Right atrium auricular region (tissue), 2 donors: ENCODE data around the gene RGMA. TPM values are rescaled to one million over a fixed set of nuclear protein-coding genes. Genes with fewer than 3 reads are reported as not detected.

ENCODE experiments used
- DNase-seq: peaks from one replicate; pipeline ENCODE4 v3.0.0-alpha.2; 2019; ENCODE audit warnings: low spot score
- H3K27ac ChIP-seq, 2 donors: fragments of 200-600 bp; sonication (generic); 1 replicate in 1 of 2; 2 replicates in 1 of 2; pipeline ENCODE4 v1.5.1; 2016 to 2019
- H3K27me3 ChIP-seq, 2 donors: fragments of 200-600 bp; sonication (generic); one replicate each; pipeline versions ENCODE4 v1.5.1 to v1.6.0; 2017 to 2019
- H3K36me3 ChIP-seq: fragments of 200-600 bp; sonication (generic); one replicate; pipeline ENCODE4 v1.5.1; 2016
- H3K4me1 ChIP-seq, 2 donors: fragments of 200-600 bp; sonication (generic); one replicate each; pipeline versions ENCODE4 v1.5.1 to v1.6.0; 2017 to 2019
- H3K4me3 ChIP-seq, 2 donors: fragments of 200-600 bp; sonication (generic); 1 replicate in 1 of 2; 2 replicates in 1 of 2; pipeline ENCODE4 v1.5.1; 2017 to 2019; ENCODE audit warnings: mild to moderate bottlenecking in 1 of 2, moderate library complexity in 1 of 2
- H3K9me3 ChIP-seq, 2 donors: fragments of 200-600 bp; sonication (generic); one replicate each; pipeline ENCODE4 v1.5.1; 2019
- CTCF ChIP-seq, 2 donors: fragments of 200-600 bp; sonication (generic); IDR thresholded peaks; one replicate each; pipeline ENCODE4 v1.5.1; 2019; ENCODE audit warnings: antibody characterized with exemption in 2 of 2
- total RNA-seq, 2 donors: library from RNA; depleted of rRNA; stranded (reverse); fragments of >200 nt; gene quantifications; one replicate each; pipeline ENCODE4 v1.1.0, GENCODE V29; 2016

RGMA gene
- total RNA-seq, 2 donors from 2014 or later, result 7.2 to 9.9 TPM

GRCh38 chr15:93019971-93020370 is 69.0 kb downstream of the RGMA start:
- peaks cover 86% of the 10 kb centered on the region for H3K36me3 ChIP-seq
- no peak for DNase-seq
- H3K4me1 ChIP-seq, result peaks cover 0 to 6% of the 10 kb centered on the region in 2 donors
- H3K27me3 ChIP-seq, result no peaks in the 10 kb centered on the region
- no peak overlapping the region for H3K27ac ChIP-seq
- H3K9me3 ChIP-seq, result no peaks in the 10 kb centered on the region
- no peak for TF ChIP-seq CTCF (IDR thresholded peaks at IDR 0.05)
- H3K4me3 ChIP-seq, result no peak overlapping the region

- Histone ChIP-seq H3K27me3 (no peaks in the 10 kb centered on the region), H3K27ac (no peak overlapping the region), H3K36me3 (peaks cover 86% of the 10 kb centered on the region), H3K9me3 (no peaks in the 10 kb centered on the region), H3K4me1 (no peaks in the 10 kb centered on the region), H3K4me3 (no peak overlapping the region)
- DNase-seq, result no peak
- no peak for TF ChIP-seq CTCF (IDR thresholded peaks at IDR 0.05)
Observed at GRCh38 chr15:93019090-93019489, 69.9 kb downstream of the RGMA start.

GRCh38 chr15:93018574-93018973 is 70.4 kb downstream of the RGMA start:
- Histone ChIP-seq H3K27ac (peak overlapping the region in 1 of 2 donors; percentile 9), H3K4me1 (no peaks in the 10 kb centered on the region), H3K4me3 (no peak overlapping the region), H3K9me3 (no peaks in the 10 kb centered on the region), H3K36me3 (peaks cover 87% of the 10 kb centered on the region), H3K27me3 (no peaks in the 10 kb centered on the region)
- no peak for TF ChIP-seq CTCF (IDR thresholded peaks at IDR 0.05)
- DNase-seq, result no peak

GRCh38 chr15:93017526-93017925 is 71.5 kb downstream of the RGMA start:
- Histone ChIP-seq H3K27ac (no peak overlapping the region), H3K4me1 (no peaks in the 10 kb centered on the region)

GRCh38 chr15:93012786-93013185 is 76.2 kb downstream of the RGMA start:
- no peak overlapping the region for H3K27ac ChIP-seq
- no peaks in the 10 kb centered on the region for H3K27me3 ChIP-seq
- H3K36me3 ChIP-seq, result peaks cover 90% of the 10 kb centered on the region
- no peak for TF ChIP-seq CTCF (IDR thresholded peaks at IDR 0.05)
- no peaks in the 10 kb centered on the region for H3K4me1 ChIP-seq
- H3K9me3 ChIP-seq, result no peaks in the 10 kb centered on the region
- H3K4me3 ChIP-seq, result no peak overlapping the region
- no peak for DNase-seq

More at GRCh38 chr15:93017526-93017925, 71.5 kb downstream of the RGMA start:
- Histone ChIP-seq H3K27me3 (no peaks in the 10 kb centered on the region), H3K36me3 (peaks cover 89% of the 10 kb centered on the region), H3K4me3 (no peak overlapping the region), H3K9me3 (no peaks in the 10 kb centered on the region)
- TF ChIP-seq CTCF (IDR thresholded peaks at IDR 0.05), result no peak
- DNase-seq, result no peak

GRCh38 chr15:93007994-93008393 is 81.0 kb downstream of the RGMA start:
- Histone ChIP-seq H3K36me3 (peaks cover 84% of the 10 kb centered on the region), H3K4me1 (no peaks in the 10 kb centered on the region), H3K4me3 (no peak overlapping the region), H3K27me3 (no peaks in the 10 kb centered on the region), H3K9me3 (no peaks in the 10 kb centered on the region), H3K27ac (no peak overlapping the region)
- TF ChIP-seq CTCF (IDR thresholded peaks at IDR 0.05), result no peak
- DNase-seq, result no peak
